Measurements from ENCODE around the gene NIM1K.
"Not testable (repeated sequence)": the region's sequence is repeated elsewhere in the genome, so short reads cannot be mapped to it uniquely, and the experiment has no call there.

The NIM1K gene

GRCh38 chr5:43256261-43256966 is 64.4 kb downstream of the NIM1K start:
- H3K4me2 ChIP-seq (ENCODE audit: insufficient read depth, low read length, poor library complexity, severe bottlenecking): no peak overlapping the region
- H4K8ac ChIP-seq (ENCODE audit: low read depth, low read length): no peak overlapping the region
- H3K4ac ChIP-seq (ENCODE audit: low read length): no peak overlapping the region
- H3K18ac ChIP-seq (ENCODE audit: low read length): no peak overlapping the region
- no peak overlapping the region for H3K27ac ChIP-seq (replicated peaks; ENCODE audit: low read length)
- no peak overlapping the region for H3K14ac ChIP-seq (ENCODE audit: low read length)
- no peak overlapping the region for H3K9ac ChIP-seq (ENCODE audit: low read depth, low read length, poor library complexity)
- H3K27me3 ChIP-seq (ENCODE audit: control insufficient read depth in 3 of 3, insufficient read depth in 3 of 3, low read depth in 1 of 3, low read length in 3 of 3): peaks cover 0 to 11% (median 0%) of the 10 kb centered on the region in 3 experiments
- DNase-seq (ENCODE audit: low spot score): no peak
- H3K23ac ChIP-seq (ENCODE audit: low read depth, low read length, poor library complexity): no peak overlapping the region
- no peak overlapping the region for H2BK12ac ChIP-seq (ENCODE audit: low read length)
- WGBS, 2 donors (ENCODE audit: extremely low coverage in 2 of 2, insufficient read length in 2 of 2, insufficient replicate concordance in 1 of 2): no CpG with 5 or more reads among the region's 2 CpGs
- no peak overlapping the region for H2BK5ac ChIP-seq (ENCODE audit: low read length)
- no peak overlapping the region for H4K91ac ChIP-seq (ENCODE audit: low read depth, low read length, poor library complexity)
- H3K79me1 ChIP-seq (ENCODE audit: low read depth, low read length): no peaks in the 10 kb centered on the region
- H2AK5ac ChIP-seq (ENCODE audit: low read depth, low read length): no peak overlapping the region
- H2BK15ac ChIP-seq (ENCODE audit: low read length): no peak overlapping the region
- H2BK120ac ChIP-seq (ENCODE audit: low read depth, low read length): no peak overlapping the region
- H3K36me3 ChIP-seq (replicated peaks in 1 of 2; ENCODE audit: control insufficient read depth in 2 of 2, insufficient read depth in 2 of 2, low read length in 2 of 2): no peaks in the 10 kb centered on the region
- H3K4me3 ChIP-seq (ENCODE audit: low read length in 2 of 2): no peak overlapping the region
- no peaks in the 10 kb centered on the region for H3K9me3 ChIP-seq (replicated peaks in 1 of 2; ENCODE audit: control insufficient read depth in 2 of 2, insufficient read depth in 1 of 2, low read depth in 1 of 2, low read length in 2 of 2)
- H3K4me1 ChIP-seq (ENCODE audit: control insufficient read depth in 2 of 2, insufficient read depth in 1 of 2, low read depth in 1 of 2, low read length in 2 of 2): no peaks in the 10 kb centered on the region
- no peak overlapping the region for H2AFZ ChIP-seq (ENCODE audit: low read length)

GRCh38 chr5:43258116-43258515 is 66.1 kb downstream of the NIM1K start:
- no peaks in the 10 kb centered on the region for H3K4me1 ChIP-seq (ENCODE audit: control insufficient read depth in 2 of 2, insufficient read depth in 1 of 2, low read depth in 1 of 2, low read length in 2 of 2)
- no peak overlapping the region for H3K4me3 ChIP-seq (ENCODE audit: low read length in 2 of 2)
- no peak overlapping the region for H3K9ac ChIP-seq (ENCODE audit: low read depth, low read length, poor library complexity)
- peaks cover 0 to 9% (median 0%) of the 10 kb centered on the region in 3 experiments for H3K27me3 ChIP-seq (ENCODE audit: control insufficient read depth in 3 of 3, insufficient read depth in 3 of 3, low read depth in 1 of 3, low read length in 3 of 3)
- H3K27ac ChIP-seq (replicated peaks; ENCODE audit: low read length): no peak overlapping the region
- no peak overlapping the region for H4K8ac ChIP-seq (ENCODE audit: low read depth, low read length)
- H3K9me3 ChIP-seq (replicated peaks in 1 of 2; ENCODE audit: control insufficient read depth in 2 of 2, insufficient read depth in 1 of 2, low read depth in 1 of 2, low read length in 2 of 2): no peaks in the 10 kb centered on the region
- no peak overlapping the region for H3K4ac ChIP-seq (ENCODE audit: low read length)
- no peak overlapping the region for H3K18ac ChIP-seq (ENCODE audit: low read length)
- DNase-seq (ENCODE audit: low spot score): no peak
- H3K36me3 ChIP-seq (replicated peaks in 1 of 2; ENCODE audit: control insufficient read depth in 2 of 2, insufficient read depth in 2 of 2, low read length in 2 of 2): no peaks in the 10 kb centered on the region
- H3K4me2 ChIP-seq (ENCODE audit: insufficient read depth, low read length, poor library complexity, severe bottlenecking): no peak overlapping the region
- WGBS, 2 donors (ENCODE audit: extremely low coverage in 2 of 2, insufficient read length in 2 of 2, insufficient replicate concordance in 1 of 2): no CpG with 5 or more reads among the region's 1 CpG
- no peak overlapping the region for H2BK5ac ChIP-seq (ENCODE audit: low read length)
- H3K14ac ChIP-seq (ENCODE audit: low read length): no peak overlapping the region
- H3K23ac ChIP-seq (ENCODE audit: low read depth, low read length, poor library complexity): no peak overlapping the region
- no peak overlapping the region for H2BK120ac ChIP-seq (ENCODE audit: low read depth, low read length)
- H4K91ac ChIP-seq (ENCODE audit: low read depth, low read length, poor library complexity): no peak overlapping the region
- no peak overlapping the region for H2AK5ac ChIP-seq (ENCODE audit: low read depth, low read length)
- H2BK12ac ChIP-seq (ENCODE audit: low read length): no peak overlapping the region
- no peak overlapping the region for H2BK15ac ChIP-seq (ENCODE audit: low read length)
- no peak overlapping the region for H2AFZ ChIP-seq (ENCODE audit: low read length)
- no peaks in the 10 kb centered on the region for H3K79me1 ChIP-seq (ENCODE audit: low read depth, low read length)

- not testable (repeated sequence) for H2AK5ac ChIP-seq (ENCODE audit: low read depth, low read length); H2BK5ac ChIP-seq (ENCODE audit: low read length); H4K91ac ChIP-seq (ENCODE audit: low read depth, low read length, poor library complexity); H3K4me1 ChIP-seq (ENCODE audit: control insufficient read depth in 2 of 2, insufficient read depth in 1 of 2, low read depth in 1 of 2, low read length in 2 of 2); H3K4me2 ChIP-seq (ENCODE audit: insufficient read depth, low read length, poor library complexity, severe bottlenecking); DNase-seq (ENCODE audit: low spot score); H3K9ac ChIP-seq (ENCODE audit: low read depth, low read length, poor library complexity); H2BK120ac ChIP-seq (ENCODE audit: low read depth, low read length); H3K14ac ChIP-seq (ENCODE audit: low read length); H2BK12ac ChIP-seq (ENCODE audit: low read length); H3K27me3 ChIP-seq (ENCODE audit: control insufficient read depth in 3 of 3, insufficient read depth in 3 of 3, low read depth in 1 of 3, low read length in 3 of 3); H3K18ac ChIP-seq (ENCODE audit: low read length); H3K4me3 ChIP-seq (ENCODE audit: low read length in 2 of 2); H3K4ac ChIP-seq (ENCODE audit: low read length); H4K8ac ChIP-seq (ENCODE audit: low read depth, low read length); H3K27ac ChIP-seq (replicated peaks; ENCODE audit: low read length); H2BK15ac ChIP-seq (ENCODE audit: low read length); H3K36me3 ChIP-seq (replicated peaks in 1 of 2; ENCODE audit: control insufficient read depth in 2 of 2, insufficient read depth in 2 of 2, low read length in 2 of 2); H3K23ac ChIP-seq (ENCODE audit: low read depth, low read length, poor library complexity); H3K9me3 ChIP-seq (replicated peaks in 1 of 2; ENCODE audit: control insufficient read depth in 2 of 2, insufficient read depth in 1 of 2, low read depth in 1 of 2, low read length in 2 of 2); H2AFZ ChIP-seq (ENCODE audit: low read length); H3K79me1 ChIP-seq (ENCODE audit: low read depth, low read length)
- WGBS, 2 donors (ENCODE audit: extremely low coverage in 2 of 2, insufficient read length in 2 of 2, insufficient replicate concordance in 1 of 2): no CpG with 5 or more reads among the region's 2 CpGs
Observed at GRCh38 chr5:43262269-43262668, 70.2 kb downstream of the NIM1K start.

- Histone ChIP-seq H3K27me3 (ENCODE audit: control insufficient read depth in 3 of 3, insufficient read depth in 3 of 3, low read depth in 1 of 3, low read length in 3 of 3) (peaks cover 0 to 2% (median 0%) of the 10 kb centered on the region in 3 experiments), H3K14ac (ENCODE audit: low read length) (no peak overlapping the region)
- WGBS, 2 donors (ENCODE audit: extremely low coverage in 2 of 2, insufficient read length in 2 of 2, insufficient replicate concordance in 1 of 2): no CpG with 5 or more reads among the region's 1 CpG
Observed at GRCh38 chr5:43268188-43268820, 76.3 kb downstream of the NIM1K start.

More at GRCh38 chr5:43268188-43268820, 76.3 kb downstream of the NIM1K start:
- Histone ChIP-seq H2AK5ac (ENCODE audit: low read depth, low read length) (no peak overlapping the region), H3K4me3 (ENCODE audit: low read length in 2 of 2) (no peak overlapping the region), H3K4ac (ENCODE audit: low read length) (no peak overlapping the region), H3K27ac (replicated peaks; ENCODE audit: low read length) (no peak overlapping the region), H2BK120ac (ENCODE audit: low read depth, low read length) (no peak overlapping the region), H3K9me3 (replicated peaks in 1 of 2; ENCODE audit: control insufficient read depth in 2 of 2, insufficient read depth in 1 of 2, low read depth in 1 of 2, low read length in 2 of 2) (peaks cover 0 to 4% of the 10 kb centered on the region in 2 donors), H4K91ac (ENCODE audit: low read depth, low read length, poor library complexity) (no peak overlapping the region), H2BK12ac (ENCODE audit: low read length) (no peak overlapping the region), H3K23ac (ENCODE audit: low read depth, low read length, poor library complexity) (no peak overlapping the region), H3K4me2 (ENCODE audit: insufficient read depth, low read length, poor library complexity, severe bottlenecking) (no peak overlapping the region), H2BK15ac (ENCODE audit: low read length) (no peak overlapping the region), H3K9ac (ENCODE audit: low read depth, low read length, poor library complexity) (no peak overlapping the region), H2AFZ (ENCODE audit: low read length) (no peak overlapping the region), H3K4me1 (ENCODE audit: control insufficient read depth in 2 of 2, insufficient read depth in 1 of 2, low read depth in 1 of 2, low read length in 2 of 2) (no peaks in the 10 kb centered on the region), H3K18ac (ENCODE audit: low read length) (no peak overlapping the region), H3K79me1 (ENCODE audit: low read depth, low read length) (no peaks in the 10 kb centered on the region), H3K36me3 (replicated peaks in 1 of 2; ENCODE audit: control insufficient read depth in 2 of 2, insufficient read depth in 2 of 2, low read length in 2 of 2) (no peaks in the 10 kb centered on the region), H2BK5ac (ENCODE audit: low read length) (no peak overlapping the region), H4K8ac (ENCODE audit: low read depth, low read length) (no peak overlapping the region)
- DNase-seq (ENCODE audit: low spot score): no peak
